Measurements from ENCODE around the gene SLC25A23.

Gene SLC25A23

GRCh38 chr19:6464070-6464873 lies 4.7 kb upstream of the SLC25A23 start, which contains the start of gene CRB3:
Gene CRB3 (plus strand): TSS chr19:6464271. CDS start chr19:6464702, 431 bp downstream.
- Histone ChIP-seq H3K4me3 (ENCODE audit: low read length) (peak within 1 kb of the TSS; percentile 72), H3K4me1 (ENCODE audit: control insufficient read depth, insufficient read depth, low read length) (peaks cover 34% of the 10 kb centered on the region), H3K9ac (ENCODE audit: low read length) (peak within 1 kb of the TSS; percentile 98), H3K27me3 (ENCODE audit: control insufficient read depth, insufficient read depth, low read length) (peaks cover 12% of the 10 kb centered on the region), H3K9me3 (ENCODE audit: control insufficient read depth, low read length) (no peaks in the 10 kb centered on the region), H3K36me3 (ENCODE audit: control insufficient read depth, insufficient read depth, low read length) (no peaks in the 10 kb centered on the region)

GRCh38 chr19:6460099-6460884 lies 700 bp upstream of the SLC25A23 start:
- Histone ChIP-seq H3K9ac (ENCODE audit: low read length) (peak overlapping the region; percentile 81), H3K9me3 (ENCODE audit: control insufficient read depth, low read length) (no peaks in the 10 kb centered on the region), H3K27me3 (ENCODE audit: control insufficient read depth, insufficient read depth, low read length) (peaks cover 12% of the 10 kb centered on the region), H3K4me3 (ENCODE audit: low read length) (peak overlapping the region; percentile 95), H3K36me3 (ENCODE audit: control insufficient read depth, insufficient read depth, low read length) (no peaks in the 10 kb centered on the region), H3K4me1 (ENCODE audit: control insufficient read depth, insufficient read depth, low read length) (peaks cover 32% of the 10 kb centered on the region)

DNA sequence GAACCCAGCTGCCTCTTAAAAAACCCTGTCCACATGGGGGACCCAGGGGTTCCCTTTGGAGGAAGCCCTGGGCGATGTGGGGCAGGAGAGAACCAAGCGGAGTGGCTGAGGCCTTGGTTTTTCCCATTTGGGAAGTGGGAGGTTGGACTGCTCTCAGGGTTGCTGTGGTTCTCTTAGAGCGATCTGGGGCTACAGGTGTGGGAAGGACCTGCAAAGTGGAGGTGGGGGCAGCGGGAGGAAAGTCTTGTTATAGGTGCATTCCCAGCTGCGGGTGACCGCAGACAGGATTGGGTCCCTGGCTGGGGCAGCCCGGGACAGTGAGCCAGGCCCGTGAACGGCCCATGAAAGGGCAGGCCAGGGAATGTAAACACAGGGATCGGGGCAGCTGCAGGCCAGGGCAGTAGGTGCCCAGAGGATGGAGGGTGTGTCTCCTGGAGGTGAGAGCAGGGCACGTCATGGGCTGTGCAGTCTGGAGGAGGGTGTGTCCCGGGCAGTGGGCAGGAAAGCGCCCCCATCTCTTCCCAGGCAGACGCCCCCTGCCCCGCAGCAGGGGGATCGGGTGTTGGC lies 814 bp downstream of the SLC25A23 start:
- no peaks in the 10 kb centered on the region for H3K36me3 ChIP-seq (ENCODE audit: control insufficient read depth, insufficient read depth, low read length)
- H3K9ac ChIP-seq (ENCODE audit: low read length): peak overlapping the region; percentile 59
- peaks cover under 1% of the 10 kb centered on the region for H3K27me3 ChIP-seq (ENCODE audit: control insufficient read depth, insufficient read depth, low read length)
- peaks cover 28% of the 10 kb centered on the region for H3K4me1 ChIP-seq (ENCODE audit: control insufficient read depth, insufficient read depth, low read length)
- H3K9me3 ChIP-seq (ENCODE audit: control insufficient read depth, low read length): no peaks in the 10 kb centered on the region
- H3K4me3 ChIP-seq (ENCODE audit: low read length): peak overlapping the region; percentile 19

DNA sequence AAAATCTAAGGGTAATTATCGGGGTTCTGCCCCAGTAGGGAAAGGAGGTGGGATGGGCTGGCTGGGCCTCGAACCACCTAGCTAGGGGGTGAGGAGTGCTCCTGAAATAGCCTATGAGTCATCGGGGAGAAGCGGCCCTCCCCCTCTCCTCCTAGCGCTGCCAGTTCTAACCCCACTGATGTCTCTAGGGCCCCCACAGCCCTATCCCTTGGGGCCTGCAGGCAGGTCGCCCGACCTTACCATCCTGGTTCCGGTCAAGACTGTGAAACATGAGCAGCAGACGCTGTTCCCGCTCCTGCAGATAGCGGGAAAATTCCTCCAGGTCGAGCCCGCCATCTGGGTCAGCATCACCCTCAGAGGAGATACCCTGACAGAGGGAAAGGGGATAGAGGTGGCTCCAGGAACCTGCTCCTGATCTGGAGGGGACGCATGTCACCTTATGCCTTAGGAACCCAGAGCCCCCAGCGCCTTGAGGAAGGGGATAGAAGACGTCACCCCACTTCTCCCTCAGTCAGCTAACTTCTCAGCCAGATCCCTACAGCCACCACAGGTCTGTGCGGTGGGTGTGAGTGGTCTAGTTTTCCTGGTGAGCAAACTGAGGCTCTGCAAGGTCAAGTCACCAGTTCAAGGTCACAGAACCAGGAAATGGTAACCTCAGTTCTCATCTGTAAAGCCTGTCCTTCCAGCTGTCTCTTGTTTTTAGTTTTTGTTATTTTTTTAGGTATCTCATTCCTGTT lies 1.5 kb downstream of the SLC25A23 start:
- Histone ChIP-seq H3K36me3 (ENCODE audit: control insufficient read depth, insufficient read depth, low read length) (no peaks in the 10 kb centered on the region), H3K4me1 (ENCODE audit: control insufficient read depth, insufficient read depth, low read length) (peaks cover 21% of the 10 kb centered on the region), H3K9ac (ENCODE audit: low read length) (peak overlapping the region; percentile 59), H3K9me3 (ENCODE audit: control insufficient read depth, low read length) (no peaks in the 10 kb centered on the region), H3K27me3 (ENCODE audit: control insufficient read depth, insufficient read depth, low read length) (no peaks in the 10 kb centered on the region), H3K4me3 (ENCODE audit: low read length) (no peak overlapping the region)

GRCh38 chr19:6455924-6456323 lies 3.7 kb downstream of the SLC25A23 start:
- H3K9ac ChIP-seq (ENCODE audit: low read length): no peak overlapping the region
- H3K27me3 ChIP-seq (ENCODE audit: control insufficient read depth, insufficient read depth, low read length): no peaks in the 10 kb centered on the region
- no peaks in the 10 kb centered on the region for H3K36me3 ChIP-seq (ENCODE audit: control insufficient read depth, insufficient read depth, low read length)
- H3K4me1 ChIP-seq (ENCODE audit: control insufficient read depth, insufficient read depth, low read length): peaks cover 8% of the 10 kb centered on the region
- H3K9me3 ChIP-seq (ENCODE audit: control insufficient read depth, low read length): no peaks in the 10 kb centered on the region
- no peak overlapping the region for H3K4me3 ChIP-seq (ENCODE audit: low read length)

- no peaks in the 10 kb centered on the region for H3K36me3 ChIP-seq (ENCODE audit: control insufficient read depth, insufficient read depth, low read length)
- peaks cover 7% of the 10 kb centered on the region for H3K4me1 ChIP-seq (ENCODE audit: control insufficient read depth, insufficient read depth, low read length)
- no peaks in the 10 kb centered on the region for H3K9me3 ChIP-seq (ENCODE audit: control insufficient read depth, low read length)
- no peak overlapping the region for H3K9ac ChIP-seq (ENCODE audit: low read length)
- no peaks in the 10 kb centered on the region for H3K27me3 ChIP-seq (ENCODE audit: control insufficient read depth, insufficient read depth, low read length)
- H3K4me3 ChIP-seq (ENCODE audit: low read length): no peak overlapping the region
Measured at GRCh38 chr19:6453951-6454565, 5.5 kb downstream of the SLC25A23 start.

GRCh38 chr19:6452899-6453298 lies 6.7 kb downstream of the SLC25A23 start:
- H3K36me3 ChIP-seq (ENCODE audit: control insufficient read depth, insufficient read depth, low read length): no peaks in the 10 kb centered on the region
- no peak overlapping the region for H3K4me3 ChIP-seq (ENCODE audit: low read length)
- H3K9ac ChIP-seq (ENCODE audit: low read length): no peak overlapping the region
- H3K9me3 ChIP-seq (ENCODE audit: control insufficient read depth, low read length): no peaks in the 10 kb centered on the region
- no peaks in the 10 kb centered on the region for H3K27me3 ChIP-seq (ENCODE audit: control insufficient read depth, insufficient read depth, low read length)
- no peaks in the 10 kb centered on the region for H3K4me1 ChIP-seq (ENCODE audit: control insufficient read depth, insufficient read depth, low read length)

DNA sequence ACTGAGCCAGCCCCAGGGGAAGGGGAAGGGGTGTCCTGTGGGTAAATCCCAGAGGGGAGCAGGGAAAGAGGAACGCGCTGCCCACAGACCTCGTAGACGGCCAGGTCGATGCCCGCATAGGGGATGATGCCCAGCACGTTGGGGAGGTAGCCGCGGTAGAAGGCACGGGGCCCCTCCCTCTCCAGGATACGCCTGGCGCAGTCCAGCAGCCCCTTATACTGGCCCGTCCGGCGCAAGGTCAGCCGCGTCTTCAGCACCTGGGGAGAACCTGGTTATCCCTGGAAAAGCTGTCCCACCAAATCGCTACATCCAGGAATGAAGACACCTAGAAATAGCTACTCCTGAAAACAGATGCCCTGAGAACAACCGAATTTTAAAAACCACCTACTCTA lies 7.4 kb downstream of the SLC25A23 start:
- H3K27me3 ChIP-seq (ENCODE audit: control insufficient read depth, insufficient read depth, low read length): no peaks in the 10 kb centered on the region
- H3K9me3 ChIP-seq (ENCODE audit: control insufficient read depth, low read length): no peaks in the 10 kb centered on the region
- H3K4me1 ChIP-seq (ENCODE audit: control insufficient read depth, insufficient read depth, low read length): no peaks in the 10 kb centered on the region
- H3K9ac ChIP-seq (ENCODE audit: low read length): no peak overlapping the region
- no peak overlapping the region for H3K4me3 ChIP-seq (ENCODE audit: low read length)
- H3K36me3 ChIP-seq (ENCODE audit: control insufficient read depth, insufficient read depth, low read length): no peaks in the 10 kb centered on the region

GRCh38 chr19:6451583-6452222 lies 7.9 kb downstream of the SLC25A23 start:
- Histone ChIP-seq H3K9ac (ENCODE audit: low read length) (no peak overlapping the region), H3K36me3 (ENCODE audit: control insufficient read depth, insufficient read depth, low read length) (no peaks in the 10 kb centered on the region), H3K9me3 (ENCODE audit: control insufficient read depth, low read length) (no peaks in the 10 kb centered on the region), H3K27me3 (ENCODE audit: control insufficient read depth, insufficient read depth, low read length) (no peaks in the 10 kb centered on the region), H3K4me1 (ENCODE audit: control insufficient read depth, insufficient read depth, low read length) (no peaks in the 10 kb centered on the region), H3K4me3 (ENCODE audit: low read length) (no peak overlapping the region)

GRCh38 chr19:6450166-6450565 lies 9.4 kb downstream of the SLC25A23 start:
- Histone ChIP-seq H3K36me3 (ENCODE audit: control insufficient read depth, insufficient read depth, low read length) (no peaks in the 10 kb centered on the region), H3K4me3 (ENCODE audit: low read length) (no peak overlapping the region), H3K27me3 (ENCODE audit: control insufficient read depth, insufficient read depth, low read length) (no peaks in the 10 kb centered on the region), H3K4me1 (ENCODE audit: control insufficient read depth, insufficient read depth, low read length) (no peaks in the 10 kb centered on the region), H3K9ac (ENCODE audit: low read length) (no peak overlapping the region), H3K9me3 (ENCODE audit: control insufficient read depth, low read length) (no peaks in the 10 kb centered on the region)

DNA sequence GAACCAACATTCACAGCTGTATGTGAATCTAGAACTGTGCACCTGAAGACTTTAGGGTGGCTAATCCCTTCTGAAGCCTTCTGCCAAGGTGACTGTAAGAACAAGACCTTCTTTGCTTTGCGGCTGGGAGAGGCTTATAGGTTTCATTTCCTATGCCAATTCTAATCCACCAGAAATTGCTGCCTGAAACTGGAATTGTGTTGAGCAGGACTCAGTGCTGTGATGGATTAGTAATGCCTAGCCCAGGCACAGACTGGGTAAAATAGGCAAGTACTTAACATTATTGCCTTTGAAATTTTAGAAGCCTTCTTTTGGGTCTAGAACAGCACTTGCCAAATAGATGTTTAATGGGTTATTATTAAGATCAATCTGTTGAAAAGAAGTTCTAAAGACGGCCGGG lies 11.5 kb downstream of the SLC25A23 start:
- Histone ChIP-seq H3K9me3 (ENCODE audit: control insufficient read depth, low read length) (no peaks in the 10 kb centered on the region), H3K4me1 (ENCODE audit: control insufficient read depth, insufficient read depth, low read length) (no peaks in the 10 kb centered on the region), H3K36me3 (ENCODE audit: control insufficient read depth, insufficient read depth, low read length) (no peaks in the 10 kb centered on the region), H3K9ac (ENCODE audit: low read length) (no peak overlapping the region), H3K4me3 (ENCODE audit: low read length) (no peak overlapping the region), H3K27me3 (ENCODE audit: control insufficient read depth, insufficient read depth, low read length) (no peaks in the 10 kb centered on the region)
